T-helper 1 cell treated with Interleukin-12 subunit alpha and Interleukin-12 subunit beta and Interleukin-4 antibody, amounts not matched to agents 30 ng/mL and 1 ng/mL, for 36 hours (primary cell): ENCODE results near the gene SCP2. TPM values are rescaled to one million over a fixed set of nuclear protein-coding genes. Genes with fewer than 3 reads are reported as not detected.
"Not testable (repeated sequence)": the region's sequence is repeated elsewhere in the genome, so short reads cannot be mapped to it uniquely, and the experiment has no call there.

Experiments
- intact Hi-C: fragments of 100-400 bp; cut with micrococcal nuclease; formaldehyde crosslinking; loops from one replicate; pipeline ENCODE4 v1.15.1; 2024
- total RNA-seq: library from RNA; stranded (reverse); gene quantifications from 2 replicates; pipeline ENCODE4 v1.2.3, GENCODE V29; 2022

SCP2 gene
- total RNA-seq, 1 donor from 2014 or later: 87.6 TPM

DNA sequence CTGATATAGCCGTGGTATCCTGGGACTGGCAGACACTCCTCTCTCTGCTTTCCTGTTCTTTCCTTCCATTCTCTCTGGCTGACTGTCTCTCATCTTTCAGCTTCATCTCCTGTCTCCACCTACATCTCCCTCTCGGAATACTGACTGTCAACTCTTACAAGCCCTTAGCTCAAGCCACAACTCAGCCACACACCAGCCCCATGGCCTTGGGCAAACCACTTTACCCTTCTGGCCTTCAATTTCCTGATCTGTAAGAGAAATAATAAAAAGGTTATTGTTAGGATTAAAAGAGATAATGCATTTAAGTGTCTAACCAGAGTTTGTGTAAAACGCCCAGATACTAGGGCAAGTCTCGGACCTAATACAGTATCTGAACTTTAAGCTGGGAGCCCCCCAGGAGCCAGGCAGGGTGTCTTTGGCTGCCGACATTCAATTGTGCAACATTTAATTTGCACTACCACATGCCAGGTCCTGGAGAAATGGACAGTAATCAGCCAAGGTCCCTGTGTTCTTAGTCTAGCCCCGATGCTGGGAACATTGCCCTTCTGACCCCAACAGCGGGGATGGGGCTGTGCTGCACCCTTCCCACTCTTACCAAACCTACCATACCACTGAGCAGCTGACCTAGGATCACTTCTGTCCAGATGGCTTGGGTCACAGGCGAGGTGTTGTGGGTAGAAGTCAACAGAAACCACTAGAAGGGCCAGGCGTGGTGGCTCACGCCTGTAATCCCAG lies 10.7 kb upstream of the SCP2 start:
- intact Hi-C loops: no loop called here

DNA sequence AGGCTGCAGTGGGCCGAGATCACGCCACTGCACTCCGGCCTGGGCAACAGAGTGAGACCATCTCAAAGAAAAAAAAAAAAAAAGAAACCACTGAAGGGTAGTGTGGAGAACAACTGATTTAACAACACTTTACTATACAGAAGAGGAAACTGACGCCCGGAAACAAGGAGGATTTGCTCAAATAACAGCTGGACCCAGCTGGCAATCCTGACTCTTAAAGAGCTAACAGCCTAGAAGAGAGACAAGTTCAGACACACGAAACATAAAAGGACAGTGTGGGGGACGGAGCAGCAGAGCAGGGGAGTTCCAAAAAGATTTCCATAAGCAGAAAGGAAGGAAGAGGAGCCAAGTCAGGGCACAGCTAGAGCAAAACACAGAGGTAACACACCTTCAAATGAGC lies 9.9 kb upstream of the SCP2 start:
- intact Hi-C loops: no loop called here

DNA sequence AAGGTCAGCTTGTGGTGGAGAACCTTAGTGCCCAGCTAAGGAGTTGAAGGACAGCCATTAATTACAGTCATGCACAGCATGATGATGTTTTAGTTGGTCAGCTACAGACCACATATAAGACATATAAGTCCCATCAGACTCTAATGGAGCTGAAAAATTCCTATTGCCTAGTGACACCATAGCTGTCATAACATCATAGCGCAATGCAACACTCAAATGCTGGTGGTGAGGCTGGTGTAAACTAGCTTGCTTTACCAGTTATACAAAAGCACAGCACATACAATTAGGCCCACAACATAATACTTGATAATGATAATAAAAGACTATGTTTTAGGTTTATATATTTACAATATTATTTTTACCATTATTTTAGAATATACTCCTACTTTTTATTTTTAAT lies 9.5 kb upstream of the SCP2 start:
- intact Hi-C loops: no loop called here

DNA sequence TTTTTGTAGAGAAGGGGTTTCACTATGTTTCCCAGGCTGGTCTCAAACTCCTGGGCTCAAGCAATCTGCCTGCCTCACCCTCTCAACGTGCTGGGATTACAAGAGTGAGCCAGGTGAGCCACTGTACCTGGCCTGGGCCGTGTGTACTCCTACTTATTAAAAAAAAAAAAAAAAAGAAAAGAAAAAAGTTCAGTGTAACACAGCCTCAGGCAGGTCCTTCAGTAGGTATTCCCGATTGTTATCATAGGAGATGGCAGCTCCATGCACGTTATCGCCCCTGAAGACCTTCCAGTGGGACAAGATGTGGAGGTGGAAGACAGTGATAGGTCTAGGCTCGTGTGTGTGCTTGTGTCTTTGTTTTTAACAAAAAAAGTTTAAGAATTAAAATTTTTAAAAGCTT lies 8.9 kb upstream of the SCP2 start:
- intact Hi-C loops: no loop called here

DNA sequence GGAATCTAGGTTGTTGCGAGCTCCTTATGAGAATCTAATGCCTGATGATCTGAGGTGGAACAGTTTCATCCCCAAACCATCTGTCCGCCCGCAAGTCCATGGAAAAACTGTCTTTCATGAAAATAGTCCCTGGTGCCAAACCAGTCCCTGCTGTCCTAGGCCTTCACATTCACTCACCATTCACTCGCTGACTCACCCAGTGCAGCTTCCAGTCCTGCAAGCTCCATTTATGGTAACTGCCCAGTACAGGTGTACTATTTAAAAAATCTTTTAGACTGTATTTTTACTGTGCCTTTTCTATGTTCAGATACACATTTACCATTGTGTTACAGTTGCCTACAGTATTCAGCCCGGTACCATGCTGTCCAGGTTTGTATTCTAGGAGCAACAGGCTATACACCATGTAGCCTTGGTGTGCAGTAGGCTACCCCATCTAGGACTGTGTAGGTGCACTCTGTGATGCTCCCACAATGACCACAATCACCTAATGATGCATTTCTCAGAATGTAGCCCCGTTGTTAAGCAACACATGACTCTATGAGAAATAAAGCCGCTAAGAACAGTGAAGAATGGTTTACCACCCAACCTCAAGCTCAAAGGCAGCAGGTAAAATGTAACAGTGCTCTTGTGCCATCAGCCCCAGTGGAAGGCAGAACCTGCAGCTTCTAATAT lies 7.9 kb upstream of the SCP2 start:
- intact Hi-C loops: loop anchor here (1.0 kb wide), 1 partner anchor 8 kb away; the partner anchor contains the start of gene SCP2

DNA sequence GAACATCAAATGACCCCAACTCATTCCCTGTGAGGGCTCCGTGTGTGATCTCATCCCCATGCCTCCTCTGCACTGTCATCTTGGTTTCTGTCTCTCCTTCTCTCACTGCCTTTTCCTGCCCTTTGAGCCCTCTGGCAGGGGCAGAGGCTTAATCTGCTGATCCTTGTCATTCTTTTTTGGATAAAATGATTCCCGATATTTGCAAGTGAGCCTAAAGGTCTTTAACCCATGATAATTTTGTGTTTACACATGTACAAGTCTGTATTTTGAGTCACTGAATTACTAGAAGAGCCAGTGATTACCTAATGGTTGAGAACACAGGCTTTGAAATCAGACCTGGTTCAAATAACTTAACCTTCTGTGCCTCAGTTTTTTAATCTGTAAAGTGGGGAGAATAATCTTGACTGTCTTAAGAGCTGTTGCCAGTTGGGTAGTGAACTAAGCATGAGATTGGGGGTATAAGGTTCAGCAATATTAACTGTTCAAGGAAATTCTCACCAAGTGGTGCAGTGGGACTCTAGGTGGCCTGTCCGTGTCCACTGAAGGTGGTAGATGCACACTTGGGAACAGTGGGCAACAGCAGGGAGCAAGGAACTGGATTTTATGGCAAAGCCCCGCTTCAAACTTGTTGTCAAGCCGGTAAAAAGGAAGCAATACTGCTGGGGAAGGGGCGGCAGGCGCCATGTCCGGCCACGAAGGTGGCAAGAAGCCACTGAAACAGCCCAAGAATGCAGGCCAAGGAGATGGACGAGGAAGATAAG lies 7.2 kb upstream of the SCP2 start:
- intact Hi-C loops: loop anchor here (1.0 to 10.0 kb wide), 8 partner anchors 7 to 1885 kb away; partner anchors contain the start of genes BTF3L4, MAGOH, ORC1 and PRPF38A

DNA sequence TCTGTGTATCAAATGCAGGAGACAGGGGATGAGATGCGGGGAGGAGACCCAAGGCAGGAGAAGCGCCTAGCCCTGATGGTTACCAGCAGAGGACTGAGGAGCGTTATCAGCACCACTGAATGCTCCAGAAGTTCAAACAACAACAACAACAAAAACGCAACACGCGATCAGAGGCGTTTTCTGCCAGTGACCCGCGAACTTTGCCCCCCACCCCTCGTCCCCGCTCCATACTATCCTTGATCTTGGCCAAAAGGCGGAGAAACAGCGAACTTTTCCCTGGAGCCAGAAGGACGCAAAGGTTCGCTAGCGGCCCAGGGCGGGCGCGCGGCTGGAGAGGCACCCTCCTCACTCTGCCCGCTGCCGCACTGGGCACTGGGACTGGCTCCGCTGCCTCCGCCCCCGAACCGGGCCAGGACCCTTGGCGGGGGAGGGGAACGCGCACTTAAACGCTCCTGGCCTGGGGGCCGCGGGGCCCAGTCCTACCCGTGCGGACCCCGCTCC lies 6.2 kb upstream of the SCP2 start:
- intact Hi-C loops: loop anchor here (1.0 to 10.0 kb wide), 10 partner anchors 79 to 1884 kb away; partner anchors contain the start of genes BTF3L4, CPT2, MAGOH and ORC1

DNA sequence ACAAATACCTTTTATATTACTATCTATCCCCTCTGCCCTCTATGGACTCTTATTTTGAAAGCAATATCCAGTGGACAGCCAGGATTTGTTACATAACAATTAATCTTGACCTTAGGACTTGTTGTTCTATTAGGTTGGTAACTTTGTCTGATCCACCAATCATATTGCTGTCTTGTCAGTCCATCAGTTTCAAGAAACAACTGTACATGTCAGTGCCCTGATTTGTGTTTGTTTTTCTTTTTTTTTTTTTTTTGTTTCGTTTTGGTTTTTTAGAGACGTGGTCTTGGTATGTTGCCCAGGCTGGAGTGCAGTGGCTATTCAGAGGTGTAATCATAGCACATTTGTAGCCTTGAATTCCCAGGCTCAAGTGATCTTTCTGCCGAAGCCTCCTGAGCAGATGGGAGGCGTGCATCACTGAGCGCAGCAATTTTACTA lies 1.5 kb upstream of the SCP2 start:
- intact Hi-C loops: loop anchor here (2.0 to 10.0 kb wide), 6 partner anchors 291 to 1879 kb away; partner anchors contain the start of genes BTF3L4, CC2D1B, NRDC and ORC1

DNA sequence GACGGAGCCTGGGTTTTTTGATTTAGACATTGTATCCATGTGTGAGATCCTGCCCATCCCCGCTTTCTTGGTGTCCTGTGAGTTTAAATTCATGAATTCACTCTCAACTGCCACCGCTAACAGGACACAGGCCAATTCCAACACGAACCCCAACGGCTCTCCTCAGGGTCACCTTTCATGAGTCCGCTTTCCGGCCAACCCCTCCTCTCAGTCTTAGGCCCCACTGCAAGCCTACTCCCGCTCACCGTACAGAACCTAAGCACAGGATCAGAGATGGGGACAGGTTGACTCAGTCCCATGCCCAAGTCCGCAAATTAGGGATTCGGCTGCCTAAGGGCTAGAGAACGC lies 238 bp upstream of the SCP2 start:
- intact Hi-C loops: loop anchor here (1.0 to 10.0 kb wide), 9 partner anchors 8 to 1878 kb away; partner anchors contain the start of genes BTF3L4, CC2D1B, NRDC and ORC1

DNA sequence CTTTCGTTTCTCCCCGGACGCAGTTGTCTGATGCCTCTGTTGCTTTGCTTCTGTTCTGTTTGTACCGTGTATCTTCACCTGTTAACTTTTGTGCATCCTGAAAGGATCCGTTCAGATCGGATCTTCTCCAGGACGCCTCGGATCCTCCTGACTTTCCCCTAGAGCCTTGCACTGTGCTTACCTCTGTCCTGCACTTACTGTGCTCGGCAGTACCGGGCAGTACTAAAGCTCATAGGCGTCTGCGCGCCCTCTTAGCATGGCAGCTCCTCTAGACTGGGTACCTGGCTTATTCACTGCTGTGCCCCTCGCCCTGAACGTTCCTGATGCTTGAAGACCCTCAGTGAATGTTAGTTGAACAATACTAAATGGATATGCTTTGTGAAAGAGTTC lies 934 bp downstream of the SCP2 start:
- intact Hi-C loops: loop anchor here (5.0 to 10.0 kb wide), 5 partner anchors 293 to 1877 kb away; partner anchors contain the start of genes BTF3L4, CC2D1B, ORC1 and PRPF38A

DNA sequence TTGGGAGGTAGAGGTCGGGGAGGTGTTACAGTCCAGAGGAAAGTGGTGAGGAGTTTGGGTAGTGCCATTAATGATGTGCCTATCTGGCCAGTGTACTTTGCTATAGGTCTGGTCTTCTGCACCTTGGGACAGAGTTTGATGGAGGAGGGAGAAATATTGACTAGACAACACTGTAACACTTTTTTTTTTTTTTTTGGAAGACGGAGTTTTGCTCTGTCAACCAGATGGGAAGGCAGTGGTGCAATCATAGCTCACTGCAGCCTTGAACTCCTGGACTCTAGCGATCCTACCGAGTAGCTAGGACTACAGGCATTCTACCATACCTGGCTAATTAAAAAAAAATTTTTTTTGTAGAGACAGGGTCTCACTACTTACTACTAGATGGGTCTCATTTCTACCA lies 1.9 kb downstream of the SCP2 start:
- intact Hi-C loops: loop anchor here (5.0 to 10.0 kb wide), 5 partner anchors 294 to 1876 kb away; partner anchors contain the start of genes BTF3L4, CC2D1B, ORC1 and PRPF38A

DNA sequence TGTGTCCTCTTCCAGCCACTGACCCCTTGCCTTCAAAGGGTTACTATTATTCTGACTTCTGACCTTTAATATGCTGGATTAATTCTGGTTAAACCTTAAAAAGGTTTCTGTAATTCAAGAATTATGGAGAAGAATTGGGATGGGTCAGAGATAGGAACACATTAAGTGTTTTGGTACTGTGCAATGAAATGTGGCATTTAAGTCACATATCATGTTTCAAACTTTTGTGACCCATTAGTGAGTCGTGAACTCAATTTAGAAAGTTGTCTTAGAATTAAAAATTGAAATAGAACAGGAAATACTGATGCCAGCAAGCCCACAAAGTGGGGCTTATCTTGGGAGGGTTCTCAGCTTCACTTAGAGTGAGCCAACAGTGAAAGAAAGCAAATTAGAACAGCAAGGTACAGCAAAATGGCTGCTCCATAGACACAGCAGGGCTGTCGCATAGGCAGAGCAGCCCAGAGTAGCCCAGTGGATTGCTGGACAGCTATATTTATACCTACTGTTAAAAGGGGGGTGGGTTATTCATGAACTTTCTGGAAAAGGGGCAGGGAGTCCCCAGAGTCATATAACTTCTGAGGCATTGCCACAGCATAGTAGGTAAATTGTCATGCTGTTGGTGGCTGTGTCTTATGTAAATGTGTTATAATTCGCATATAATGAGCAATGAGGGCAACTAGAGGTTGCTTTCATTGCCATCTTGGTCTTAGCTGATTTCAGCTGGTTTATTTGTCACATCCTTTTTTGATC lies 10.5 kb downstream of the SCP2 start:
- intact Hi-C loops: no loop called here

DNA sequence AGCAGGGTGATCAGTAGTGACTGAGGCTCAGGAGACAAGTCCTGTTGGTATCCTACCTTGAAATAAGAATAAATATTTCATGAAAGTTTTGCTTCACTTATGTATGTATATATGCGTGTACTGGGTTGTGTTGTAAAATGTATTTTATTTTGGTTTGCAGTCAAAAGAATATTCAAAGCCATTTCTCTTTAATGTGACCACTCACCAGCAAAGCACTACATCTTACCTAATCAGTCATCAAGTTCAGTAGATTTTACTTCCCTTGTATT lies 11.0 kb downstream of the SCP2 start:
- intact Hi-C loops: no loop called here

DNA sequence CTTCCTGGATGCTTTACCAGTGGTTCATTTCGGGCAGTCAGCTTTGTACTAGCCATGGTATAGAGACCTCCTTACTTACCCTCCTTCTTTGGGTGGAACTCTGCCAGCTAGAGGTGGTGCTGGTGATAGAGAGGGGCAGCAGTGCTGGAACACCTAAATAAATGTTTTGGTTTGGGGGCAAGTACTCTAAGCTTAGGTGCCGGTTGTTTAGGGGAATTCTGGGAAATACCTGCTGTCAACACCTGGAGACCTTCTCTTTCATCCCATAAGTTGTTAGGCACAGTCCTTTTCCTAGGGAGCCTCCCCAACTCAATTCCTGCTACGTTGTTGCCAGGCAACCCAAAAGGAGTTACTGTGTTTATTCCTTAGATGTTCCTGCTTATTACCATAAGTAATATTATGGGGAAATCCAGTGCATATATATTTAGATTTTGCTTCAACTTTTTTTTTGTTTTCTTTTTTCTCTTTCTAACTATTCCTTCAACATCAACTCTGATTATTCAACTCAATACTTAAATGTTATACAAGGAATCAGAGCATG lies 16.9 kb downstream of the SCP2 start:
- intact Hi-C loops: no loop called here

DNA sequence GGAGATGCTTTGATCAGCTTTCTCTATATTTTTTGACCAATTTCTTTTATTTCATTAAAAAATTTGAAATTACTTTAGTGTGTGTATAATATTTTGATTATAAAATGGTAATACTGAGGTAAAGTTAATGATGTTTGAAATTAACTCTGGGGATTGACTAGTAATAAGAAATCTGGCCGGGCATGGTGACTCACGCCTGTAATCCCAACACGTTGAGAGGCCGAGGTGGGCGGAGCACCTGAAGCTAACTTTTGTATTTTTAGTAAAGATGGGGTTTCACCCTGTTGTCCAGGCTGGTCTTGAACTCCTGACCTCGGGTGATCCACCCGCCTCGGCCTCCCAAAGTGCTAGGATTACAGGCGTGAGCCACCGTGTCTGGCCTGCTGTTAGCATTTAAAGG lies 17.5 kb downstream of the SCP2 start:
- intact Hi-C loops: no loop called here

DNA sequence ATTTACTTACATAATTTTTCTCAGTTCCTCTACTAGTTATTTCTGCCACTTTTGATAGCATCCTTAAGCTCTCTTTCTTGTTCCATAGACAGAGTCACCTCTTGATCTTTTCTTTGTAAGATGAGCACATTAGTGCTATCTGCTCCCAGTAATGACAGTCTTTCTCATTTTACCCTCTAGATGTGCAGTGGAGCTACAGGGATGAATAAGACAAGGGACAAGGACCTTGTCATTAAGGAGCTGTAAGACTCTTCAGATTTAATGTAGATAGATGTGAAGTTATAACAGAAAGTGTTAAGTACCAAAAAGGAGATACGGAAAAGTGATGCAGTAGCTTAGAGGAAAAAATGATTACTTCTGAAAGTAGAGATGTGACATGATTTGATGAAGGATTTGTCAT lies 20.4 kb downstream of the SCP2 start:
- intact Hi-C loops: no loop called here

DNA sequence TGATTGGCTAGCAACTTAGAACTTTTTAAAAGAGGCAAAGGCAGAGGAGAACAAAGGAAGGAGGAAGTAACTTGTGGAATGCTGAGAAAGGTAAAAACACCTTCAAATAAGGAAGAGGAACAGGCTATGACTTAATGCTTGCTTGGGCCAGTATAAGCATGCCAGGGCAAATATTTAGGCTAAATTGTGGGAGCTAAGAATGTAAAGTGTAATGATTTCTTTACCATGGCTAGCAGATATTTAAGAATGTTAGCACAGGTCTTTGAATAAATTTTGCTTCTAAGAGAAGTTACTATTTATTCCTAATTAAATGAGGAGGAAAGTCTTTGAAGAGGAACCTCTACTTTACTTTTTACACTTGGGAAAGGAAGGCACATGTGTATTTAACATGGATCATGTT lies 22.5 kb downstream of the SCP2 start:
- intact Hi-C loops: not testable (repeated sequence)

DNA sequence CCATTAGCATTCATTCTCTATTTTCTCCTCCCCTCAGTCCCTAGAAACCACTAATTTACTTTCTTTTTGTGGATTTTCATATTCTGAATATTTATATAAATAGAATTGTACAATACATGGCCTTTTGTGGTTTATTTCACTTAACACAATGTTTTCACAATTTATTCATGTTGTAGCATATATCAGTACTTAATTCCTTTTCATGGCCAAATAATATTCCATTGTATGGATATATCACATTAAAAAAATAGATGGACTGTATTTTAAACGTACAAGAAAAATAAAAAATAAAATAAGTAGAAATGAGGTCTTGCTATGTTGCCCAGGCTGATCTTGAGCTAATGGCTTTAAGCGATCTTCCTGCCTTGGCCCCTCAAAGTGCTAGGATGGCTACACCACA lies 25.0 kb downstream of the SCP2 start:
- intact Hi-C loops: no loop called here

DNA sequence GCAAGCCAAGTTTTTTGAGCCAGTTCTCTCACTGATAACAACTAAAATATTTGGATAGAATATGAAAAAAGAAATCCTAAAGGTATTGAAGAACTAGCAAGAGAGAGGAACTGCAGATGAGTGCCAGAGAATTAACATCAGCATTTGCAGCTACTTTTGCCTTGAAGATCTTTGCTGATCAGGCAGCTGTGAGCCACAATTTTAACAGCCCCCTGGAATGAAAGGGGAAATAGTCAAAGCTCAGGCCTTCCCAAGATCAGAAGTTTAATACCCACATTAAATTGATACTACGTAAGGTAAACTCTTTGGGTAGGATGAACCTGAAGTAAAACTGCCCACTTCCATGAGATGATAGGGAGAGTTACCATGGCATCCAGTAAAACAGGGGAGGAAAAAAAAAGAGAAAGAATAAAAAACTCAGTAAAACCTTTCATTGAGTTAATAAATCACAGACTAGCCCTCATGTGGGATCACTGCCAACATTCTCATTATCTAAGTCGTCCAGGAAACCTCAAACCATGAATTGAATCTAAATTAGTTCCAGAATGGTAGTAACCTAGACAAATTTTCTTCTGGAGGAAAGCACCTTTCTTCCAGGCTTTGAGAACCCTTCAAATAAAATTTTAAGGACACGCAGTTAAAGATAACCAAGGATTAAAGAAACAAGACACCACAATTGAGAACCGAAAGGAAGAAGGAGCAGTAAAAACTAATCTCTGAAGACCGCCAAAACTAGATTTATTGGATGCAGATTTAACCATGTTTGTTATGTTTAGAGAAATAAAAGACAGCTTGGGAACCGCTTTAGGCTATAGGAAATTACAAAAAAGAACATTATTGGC lies 28.3 kb downstream of the SCP2 start:
- intact Hi-C loops: no loop called here

DNA sequence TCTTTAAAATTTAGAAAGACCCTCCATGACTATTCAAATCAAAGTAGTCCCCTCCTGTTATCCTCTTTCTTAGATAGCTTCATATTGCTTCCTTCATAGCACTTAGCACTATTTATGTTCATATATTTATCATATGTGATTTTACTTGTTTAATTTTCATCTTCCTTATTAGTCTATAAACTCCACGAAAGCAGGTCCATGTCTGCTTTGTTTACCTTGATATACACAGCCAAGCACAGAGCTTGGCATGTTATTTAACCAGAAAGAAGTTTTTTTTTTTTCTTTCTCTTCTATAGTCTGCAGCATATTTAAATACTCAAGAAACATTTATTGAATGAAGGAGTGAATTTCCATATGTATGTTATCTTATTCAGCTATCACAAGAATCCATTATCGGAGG lies 36.0 kb downstream of the SCP2 start:
- intact Hi-C loops: no loop called here
